GM04504 (cell line): ENCODE measurements around the gene ARHGAP36.

Experiments
- DNase-seq: peaks from one replicate; pipeline ENCODE4 v3.0.0-alpha.2; 2012; ENCODE audit warnings: low read depth

The ARHGAP36 gene, protein sequence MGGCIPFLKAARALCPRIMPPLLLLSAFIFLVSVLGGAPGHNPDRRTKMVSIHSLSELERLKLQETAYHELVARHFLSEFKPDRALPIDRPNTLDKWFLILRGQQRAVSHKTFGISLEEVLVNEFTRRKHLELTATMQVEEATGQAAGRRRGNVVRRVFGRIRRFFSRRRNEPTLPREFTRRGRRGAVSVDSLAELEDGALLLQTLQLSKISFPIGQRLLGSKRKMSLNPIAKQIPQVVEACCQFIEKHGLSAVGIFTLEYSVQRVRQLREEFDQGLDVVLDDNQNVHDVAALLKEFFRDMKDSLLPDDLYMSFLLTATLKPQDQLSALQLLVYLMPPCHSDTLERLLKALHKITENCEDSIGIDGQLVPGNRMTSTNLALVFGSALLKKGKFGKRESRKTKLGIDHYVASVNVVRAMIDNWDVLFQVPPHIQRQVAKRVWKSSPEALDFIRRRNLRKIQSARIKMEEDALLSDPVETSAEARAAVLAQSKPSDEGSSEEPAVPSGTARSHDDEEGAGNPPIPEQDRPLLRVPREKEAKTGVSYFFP

GRCh38 chrX:131058136-131058868 is at the start of gene ARHGAP36:
Gene ARHGAP36 (plus strand): TSS chrX:131058346. CDS start chrX:131081666, 23,320 bp downstream.
- no peak for DNase-seq

GRCh38 chrX:131010186-131010585 is 48.0 kb upstream of the ARHGAP36 start:
- DNase-seq: no peak

DNA sequence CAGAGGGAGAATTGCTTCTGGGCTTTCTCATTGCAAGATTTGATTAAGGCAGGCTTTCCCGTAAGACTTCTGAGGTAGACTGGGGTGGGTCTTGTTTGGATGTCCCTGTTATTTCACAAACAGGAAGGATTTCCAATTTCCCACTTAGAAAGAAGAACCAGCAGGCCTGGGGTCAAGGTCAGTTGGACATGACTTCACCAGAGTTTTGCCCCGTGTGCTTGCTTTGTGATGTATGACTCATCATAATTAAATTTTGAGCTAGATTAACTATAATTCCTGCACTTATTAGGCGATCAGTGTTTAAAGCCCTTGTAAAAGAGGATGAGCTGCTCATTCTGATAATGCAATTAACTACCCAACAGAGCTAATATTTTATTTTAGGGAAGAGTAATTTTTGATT is 32.8 kb upstream of the ARHGAP36 start:
- no peak for DNase-seq

- DNase-seq: no peak
Measured at GRCh38 chrX:131032354-131033230, 25.6 kb upstream of the ARHGAP36 start.

DNA sequence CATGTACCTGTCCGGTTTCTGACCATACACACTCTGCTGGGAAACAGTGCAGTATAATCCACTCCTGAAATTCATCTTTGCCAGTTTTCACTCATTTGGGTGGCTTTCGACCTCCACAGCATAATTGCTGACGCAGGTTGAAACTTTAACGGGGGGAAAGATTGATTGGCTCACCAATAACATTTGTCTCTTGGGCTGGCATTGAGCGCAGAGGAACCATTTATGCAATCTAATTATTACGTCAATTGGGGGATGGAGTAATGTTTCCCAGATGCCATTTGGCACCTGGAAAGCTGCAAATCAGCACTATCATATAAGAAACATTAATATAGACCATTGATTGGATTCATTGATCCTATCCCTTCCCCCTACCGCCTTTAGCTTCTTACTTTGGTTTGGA is 24.1 kb upstream of the ARHGAP36 start:
- DNase-seq: no peak

DNA sequence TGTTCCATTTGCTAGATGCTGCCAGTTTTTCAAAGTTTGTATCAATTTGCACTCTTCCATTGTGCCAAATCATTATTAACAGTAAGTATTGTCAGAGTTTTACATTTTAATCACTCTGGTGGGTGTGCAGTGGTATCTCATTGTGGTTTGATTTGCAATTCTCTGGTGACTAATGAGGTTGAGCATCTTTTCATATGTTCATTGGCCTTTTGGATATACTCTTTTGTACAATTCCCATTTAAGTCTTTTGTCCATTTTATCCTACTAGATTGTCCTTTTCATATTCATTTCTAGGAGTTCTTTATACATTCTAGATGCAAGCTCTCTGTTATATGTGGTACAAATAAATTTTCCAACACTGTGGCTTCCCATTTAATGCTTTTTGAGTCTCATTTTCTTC is 17.4 kb upstream of the ARHGAP36 start:
- DNase-seq: no peak

GRCh38 chrX:131041667-131042066 is 16.5 kb upstream of the ARHGAP36 start:
- no peak for DNase-seq

- no peak for DNase-seq
Measured at GRCh38 chrX:131045726-131046125, 12.4 kb upstream of the ARHGAP36 start.

DNA sequence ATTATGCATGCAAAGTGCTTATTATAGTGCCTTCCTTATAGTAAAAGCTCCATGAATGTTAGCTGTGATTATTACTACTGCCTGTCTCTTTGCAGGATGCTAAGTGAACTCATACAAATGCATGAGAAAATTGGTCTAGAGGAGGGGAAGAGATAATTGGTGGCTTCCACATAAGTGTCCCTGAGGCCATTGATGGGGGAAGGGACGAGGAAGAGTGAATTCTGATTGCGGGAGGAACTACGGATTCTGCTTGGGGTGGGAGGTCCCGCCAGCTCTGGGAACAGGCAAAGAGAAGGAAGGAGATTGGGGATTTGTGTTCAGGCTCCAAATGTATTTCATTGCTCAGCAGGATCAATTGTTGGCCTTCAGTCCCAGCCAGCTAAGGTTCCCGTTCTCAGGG is 11.6 kb upstream of the ARHGAP36 start:
- DNase-seq: no peak

- no peak for DNase-seq
Measured at GRCh38 chrX:131047180-131047579, 11.0 kb upstream of the ARHGAP36 start.

DNA sequence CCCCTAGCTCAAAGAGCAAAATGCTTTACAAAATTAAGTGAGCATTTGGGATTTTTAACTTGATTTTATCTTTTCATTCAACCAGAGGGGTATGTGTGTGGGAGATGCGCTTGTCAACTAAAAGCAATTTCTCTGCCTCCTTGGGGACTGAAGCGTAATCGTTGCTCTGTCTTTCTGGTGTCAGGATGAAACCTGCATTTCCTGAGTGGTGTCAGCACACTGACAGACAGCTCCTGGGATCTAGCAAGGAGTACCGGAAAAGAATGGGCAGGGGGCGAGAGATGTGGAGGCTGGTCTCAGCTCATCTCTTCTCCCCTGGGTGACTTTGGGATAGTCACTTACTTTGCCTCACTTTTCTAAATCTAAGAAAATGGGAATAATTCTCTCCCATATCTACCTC is 5.1 kb upstream of the ARHGAP36 start:
- no peak for DNase-seq

GRCh38 chrX:131054906-131055305 is 3.2 kb upstream of the ARHGAP36 start:
- no peak for DNase-seq

- no peak for DNase-seq
Measured at GRCh38 chrX:131057706-131058105, 440 bp upstream of the ARHGAP36 start.

- no peak for DNase-seq
Measured at GRCh38 chrX:131059246-131059645, 1.1 kb downstream of the ARHGAP36 start.

DNA sequence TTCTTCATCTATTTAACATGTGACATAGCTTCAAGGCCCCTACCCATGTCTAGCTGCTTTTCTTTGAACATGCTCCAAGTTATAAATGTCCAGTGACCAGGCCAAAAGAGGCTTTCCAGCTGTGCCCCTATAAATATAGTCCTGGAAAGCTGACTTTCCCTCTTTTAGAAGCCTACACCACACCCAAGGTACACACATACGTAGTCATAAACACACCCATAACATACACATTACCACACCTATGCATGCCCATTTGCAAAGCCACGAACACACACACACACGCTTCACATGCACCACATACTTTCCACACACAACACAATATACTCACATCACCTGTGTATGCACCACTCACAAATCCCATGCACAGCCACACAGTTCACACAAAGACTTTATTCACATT is 2.0 kb downstream of the ARHGAP36 start:
- DNase-seq: no peak

GRCh38 chrX:131061306-131061705 is 3.2 kb downstream of the ARHGAP36 start:
- DNase-seq: no peak

- no peak for DNase-seq
Measured at GRCh38 chrX:131063613-131064012, 5.5 kb downstream of the ARHGAP36 start.

DNA sequence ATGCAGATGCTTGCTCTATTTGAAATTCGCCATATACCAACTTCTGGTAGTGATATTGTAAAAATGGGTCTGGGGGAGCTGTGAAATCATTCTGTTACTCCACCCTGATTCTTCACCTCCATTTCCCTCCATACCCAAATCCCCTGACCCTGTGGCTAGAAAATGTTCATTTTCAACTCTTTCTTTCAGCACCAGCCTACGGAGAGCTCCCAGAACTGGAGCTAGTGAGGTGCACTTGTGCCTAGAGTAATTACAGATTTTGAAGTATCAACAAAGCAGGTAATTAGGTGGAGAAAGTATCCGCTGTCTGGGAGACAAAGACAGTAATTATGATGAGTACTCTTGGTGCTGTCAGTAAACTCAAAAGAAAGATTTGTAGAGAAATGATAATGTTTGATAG is 8.1 kb downstream of the ARHGAP36 start:
- DNase-seq: no peak

- DNase-seq: no peak
Measured at GRCh38 chrX:131067216-131067615, 9.1 kb downstream of the ARHGAP36 start.

DNA sequence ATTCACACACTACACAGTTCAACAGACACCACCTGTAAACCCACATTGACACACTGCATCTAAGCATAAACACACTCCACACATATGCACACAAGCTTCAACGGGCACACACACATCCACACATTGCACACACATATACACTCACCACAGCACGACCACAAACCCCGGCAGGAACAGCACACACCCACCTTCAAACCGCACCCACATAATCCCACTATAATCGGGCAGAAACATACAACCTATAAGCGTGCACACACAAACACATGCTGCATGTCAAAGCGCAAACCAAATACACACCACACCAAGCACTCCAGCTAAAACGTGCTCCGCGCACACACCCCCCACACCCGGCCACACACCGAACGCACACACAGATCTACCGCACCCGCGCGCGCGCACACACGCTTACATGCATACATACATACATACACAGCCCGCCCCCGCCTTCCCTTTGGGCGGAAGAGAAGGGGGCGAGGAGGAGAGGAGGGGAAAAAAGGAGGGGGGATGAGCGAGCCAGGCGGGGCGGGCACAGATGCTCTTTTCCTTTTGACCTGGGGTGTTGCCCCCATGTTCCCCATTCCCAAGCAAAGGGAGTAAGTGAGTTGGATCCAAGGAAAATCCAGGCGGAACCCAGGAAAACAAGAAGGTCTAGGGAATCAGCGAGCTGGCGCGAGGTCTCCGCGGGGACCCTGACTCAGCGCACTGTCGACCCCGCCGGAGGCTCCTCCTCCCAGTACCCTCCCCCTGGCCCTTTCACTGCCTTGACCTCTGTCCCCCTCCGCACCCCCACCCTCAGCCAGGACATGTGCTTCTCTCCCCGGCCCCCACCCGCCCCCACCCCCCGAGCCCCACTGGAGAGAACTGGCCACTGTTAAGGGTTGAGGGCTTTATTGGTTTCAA is 9.9 kb downstream of the ARHGAP36 start:
- no peak for DNase-seq
